Putamen (tissue), 1 donor: ENCODE measurements around the gene ADORA1.

Experiments
- DNase-seq: peaks from one replicate; pipeline ENCODE4 v3.0.0-alpha.2; 2016; ENCODE audit warnings: low spot score

Gene ADORA1

DNA sequence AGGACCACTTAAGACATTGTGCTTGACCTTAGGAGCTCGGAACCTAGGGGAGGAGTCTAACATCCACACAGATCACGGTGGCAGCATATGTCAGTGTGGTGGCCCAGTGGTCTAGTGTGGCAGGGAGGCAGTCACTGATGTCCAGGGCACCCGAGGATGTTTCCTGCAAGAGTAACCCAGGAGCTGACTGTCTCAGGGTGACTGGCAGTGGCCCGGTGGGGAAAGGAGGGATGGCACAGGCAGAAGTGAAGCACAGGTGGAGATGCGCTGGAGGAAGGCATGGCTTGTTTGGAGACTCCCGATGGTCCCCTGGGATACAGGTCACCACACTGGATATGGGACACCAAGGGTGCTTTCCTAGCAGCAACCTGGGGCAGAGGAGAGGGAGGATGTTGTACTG, 85.6 kb downstream of the ADORA1 start:
- no peak for DNase-seq

DNA sequence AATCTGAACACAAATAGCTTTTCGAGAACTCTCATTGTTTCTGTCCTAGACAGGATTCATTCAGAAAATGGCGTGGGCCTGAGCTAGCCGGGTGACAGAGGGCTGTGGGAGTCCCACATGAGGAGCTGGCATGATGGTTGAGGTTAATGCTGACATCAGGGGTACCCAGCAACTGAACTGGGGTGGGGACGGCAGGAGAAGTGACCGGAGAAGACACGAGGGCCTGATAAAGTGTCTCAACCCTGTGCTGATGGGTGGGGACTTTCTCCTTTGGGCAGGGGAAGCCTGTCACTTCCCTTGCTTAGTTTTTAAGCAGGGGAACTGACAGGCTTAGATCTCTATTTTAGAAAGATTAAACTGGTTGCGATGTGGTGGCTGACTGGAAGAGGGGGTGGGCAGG, 87.3 kb downstream of the ADORA1 start:
- no peak for DNase-seq

DNA sequence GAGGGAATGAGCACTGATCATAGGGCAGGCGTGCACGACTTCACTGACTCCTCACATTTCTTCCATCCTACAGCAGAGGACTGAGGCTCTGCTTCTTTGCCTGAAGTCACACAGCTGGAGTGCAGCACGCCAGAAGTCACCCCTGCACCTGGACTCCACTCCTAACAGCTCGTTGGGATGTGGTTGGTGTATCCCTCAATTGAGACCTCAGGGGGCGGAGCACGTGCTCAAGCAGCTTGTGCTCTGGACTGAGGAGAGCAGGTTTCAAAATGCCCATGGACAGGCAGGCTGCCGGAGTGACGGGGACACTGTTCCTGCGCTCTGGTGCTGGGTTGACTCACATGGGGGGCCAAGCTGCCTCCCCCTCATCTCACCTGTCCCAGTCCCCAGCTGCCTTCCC, 88.0 kb downstream of the ADORA1 start:
- no peak for DNase-seq

DNA sequence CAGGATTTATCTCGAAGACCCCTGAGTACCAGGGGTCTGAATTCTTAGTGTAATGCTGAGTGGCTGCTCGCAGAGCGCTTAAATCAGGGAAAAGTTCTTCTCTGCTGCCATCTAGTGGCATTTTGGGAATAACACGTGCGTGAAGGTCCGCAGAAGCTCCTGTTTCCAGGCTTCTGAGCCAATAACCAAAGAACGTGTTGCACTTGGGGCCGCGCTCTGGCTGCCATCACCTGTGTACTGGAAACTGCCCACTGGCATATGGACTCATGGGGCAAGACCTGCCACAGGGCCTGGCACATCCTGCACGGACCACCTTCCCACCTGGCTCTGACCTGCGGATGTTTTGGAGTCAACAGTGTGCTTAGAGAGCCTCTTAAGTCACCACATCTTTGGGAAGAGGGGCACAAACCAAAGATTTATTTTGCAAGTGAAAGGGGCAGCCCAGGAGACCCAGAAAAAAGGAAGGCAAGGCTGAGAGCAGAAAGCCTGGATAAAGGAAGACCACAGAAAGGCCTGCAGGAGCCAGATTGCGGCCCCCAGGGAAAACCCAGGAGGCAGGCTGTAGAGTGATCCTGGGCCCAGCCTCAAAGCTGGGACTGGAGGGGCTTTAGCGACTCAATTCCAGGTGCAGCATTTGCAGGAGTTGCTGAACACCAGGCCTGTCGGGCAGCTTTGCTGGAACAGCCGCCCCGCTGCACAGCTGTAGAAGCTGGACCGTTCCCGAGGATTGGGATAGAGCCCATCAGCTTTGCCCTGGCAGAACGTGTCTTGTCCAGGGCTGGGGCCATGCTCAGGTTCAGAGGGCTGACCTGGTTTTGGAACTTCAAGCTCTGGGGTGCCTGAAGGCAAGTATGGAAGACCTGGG, 89.0 kb downstream of the ADORA1 start:
- peak; percentile 66 for DNase-seq
